Thyroid gland (tissue), 4 donors: ENCODE measurements around the gene NRXN2.

Source experiments
- POLR2A ChIP-seq, 2 donors: fragments of 450-650 bp; IDR thresholded peaks; one replicate each; pipeline ENCODE4 v1.6.1; 2017; ENCODE audit warnings: antibody characterized with exemption in 2 of 2, mild to moderate bottlenecking in 2 of 2, moderate library complexity in 1 of 2
- TF ChIP-seq, protein P1 (sequence below), 6 experiments: fragments of 200-600 bp in 3 of 6; fragments of 450-650 bp in 3 of 6; sonication (generic) in 3 of 6; IDR thresholded peaks; one replicate each; pipeline ENCODE4 v1.5.1; 2016 to 2019; ENCODE audit warnings: antibody characterized with exemption in 6 of 6, mild to moderate bottlenecking in 2 of 6, inconsistent platforms in 1 of 6, moderate library complexity in 1 of 6

DNA sequence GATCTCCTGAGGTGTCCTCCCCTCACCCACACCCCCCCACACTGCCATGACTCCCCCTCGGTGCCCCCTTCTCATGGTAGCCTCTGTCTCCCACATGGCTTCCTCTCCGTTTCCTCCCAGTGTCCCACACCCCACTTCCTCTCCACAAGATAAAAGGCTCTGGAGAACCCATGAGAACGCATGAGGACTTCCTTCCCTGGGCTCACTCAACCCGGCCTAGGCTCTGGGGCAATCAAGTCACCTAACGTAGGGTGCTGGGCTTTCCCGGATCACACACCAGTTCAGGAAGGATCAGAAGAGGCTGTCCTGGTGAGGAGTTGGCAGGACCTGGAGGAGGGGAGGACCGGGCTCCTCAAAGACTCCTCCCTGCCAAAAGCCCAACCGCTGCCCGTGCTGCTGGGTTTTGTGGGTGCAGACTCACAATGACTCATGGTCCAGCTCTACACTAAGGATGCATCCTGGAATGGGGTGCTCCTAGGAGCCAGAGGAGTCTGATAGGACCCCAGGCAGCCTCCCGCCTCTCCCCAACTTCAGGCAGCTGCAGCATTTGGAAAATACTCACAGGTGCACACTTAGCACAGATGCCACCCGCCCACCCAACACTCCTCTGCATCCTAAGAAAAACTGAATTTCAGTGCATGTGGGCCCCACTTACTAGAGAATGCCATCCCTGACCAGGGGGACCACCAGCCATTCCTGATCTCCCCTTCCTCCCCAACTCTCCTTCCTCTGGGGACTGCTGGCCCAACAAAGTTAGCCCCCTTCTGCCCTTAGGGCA is 110.9 kb downstream of the NRXN2 start:
- TF ChIP-seq, protein P1, sequence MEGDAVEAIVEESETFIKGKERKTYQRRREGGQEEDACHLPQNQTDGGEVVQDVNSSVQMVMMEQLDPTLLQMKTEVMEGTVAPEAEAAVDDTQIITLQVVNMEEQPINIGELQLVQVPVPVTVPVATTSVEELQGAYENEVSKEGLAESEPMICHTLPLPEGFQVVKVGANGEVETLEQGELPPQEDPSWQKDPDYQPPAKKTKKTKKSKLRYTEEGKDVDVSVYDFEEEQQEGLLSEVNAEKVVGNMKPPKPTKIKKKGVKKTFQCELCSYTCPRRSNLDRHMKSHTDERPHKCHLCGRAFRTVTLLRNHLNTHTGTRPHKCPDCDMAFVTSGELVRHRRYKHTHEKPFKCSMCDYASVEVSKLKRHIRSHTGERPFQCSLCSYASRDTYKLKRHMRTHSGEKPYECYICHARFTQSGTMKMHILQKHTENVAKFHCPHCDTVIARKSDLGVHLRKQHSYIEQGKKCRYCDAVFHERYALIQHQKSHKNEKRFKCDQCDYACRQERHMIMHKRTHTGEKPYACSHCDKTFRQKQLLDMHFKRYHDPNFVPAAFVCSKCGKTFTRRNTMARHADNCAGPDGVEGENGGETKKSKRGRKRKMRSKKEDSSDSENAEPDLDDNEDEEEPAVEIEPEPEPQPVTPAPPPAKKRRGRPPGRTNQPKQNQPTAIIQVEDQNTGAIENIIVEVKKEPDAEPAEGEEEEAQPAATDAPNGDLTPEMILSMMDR (IDR thresholded peaks at IDR 0.05), result no peak
- TF ChIP-seq POLR2A (IDR thresholded peaks at IDR 0.05), result no peak
